ENCODE data around the gene EFNA5.

Gene EFNA5

GRCh38 chr5:107603349-107603748 is 67.4 kb downstream of the EFNA5 start:
- DNase-seq (ENCODE audit: low read depth, low spot score) = no peak

GRCh38 chr5:107602896-107603295 is 67.8 kb downstream of the EFNA5 start:
- no peak for DNase-seq (ENCODE audit: low read depth, low spot score)

GRCh38 chr5:107601076-107601475 is 69.7 kb downstream of the EFNA5 start:
- DNase-seq (ENCODE audit: low read depth, low spot score) = no peak

- DNase-seq (ENCODE audit: low read depth, low spot score) = no peak
These were observed 71.8 kb downstream of the EFNA5 start for GRCh38 chr5:107598958-107599357.

GRCh38 chr5:107597803-107598202 is 72.9 kb downstream of the EFNA5 start:
- DNase-seq (ENCODE audit: low read depth, low spot score) = no peak

- DNase-seq (ENCODE audit: low read depth, low spot score) = no peak
These were observed 73.5 kb downstream of the EFNA5 start for GRCh38 chr5:107597247-107597646.

GRCh38 chr5:107594253-107595045 is 76.3 kb downstream of the EFNA5 start:
- DNase-seq (ENCODE audit: low read depth, low spot score) = no peak

- DNase-seq (ENCODE audit: low read depth, low spot score) = no peak
These were observed 77.7 kb downstream of the EFNA5 start for GRCh38 chr5:107593009-107593408.

- no peak for DNase-seq (ENCODE audit: low read depth, low spot score)
These were observed 78.2 kb downstream of the EFNA5 start for GRCh38 chr5:107592515-107592914.

GRCh38 chr5:107590686-107591085 is 80.1 kb downstream of the EFNA5 start:
- DNase-seq (ENCODE audit: low read depth, low spot score) = no peak

GRCh38 chr5:107589520-107590193 is 81.1 kb downstream of the EFNA5 start:
- no peak for DNase-seq (ENCODE audit: low read depth, low spot score)

- DNase-seq (ENCODE audit: low read depth, low spot score) = no peak
These were observed 88.1 kb downstream of the EFNA5 start for GRCh38 chr5:107582625-107583024.

- no peak for DNase-seq (ENCODE audit: low read depth, low spot score)
These were observed 89.6 kb downstream of the EFNA5 start for GRCh38 chr5:107580889-107581820.

GRCh38 chr5:107578051-107578635 is 92.6 kb downstream of the EFNA5 start:
- DNase-seq (ENCODE audit: low read depth, low spot score) = no peak

GRCh38 chr5:107577394-107577950 is 93.3 kb downstream of the EFNA5 start:
- DNase-seq (ENCODE audit: low read depth, low spot score) = no peak

GRCh38 chr5:107576736-107577393 is 93.9 kb downstream of the EFNA5 start:
- DNase-seq (ENCODE audit: low read depth, low spot score) = no peak

- no peak for DNase-seq (ENCODE audit: low read depth, low spot score)
These were observed 94.6 kb downstream of the EFNA5 start for GRCh38 chr5:107576155-107576554.

- DNase-seq (ENCODE audit: low read depth, low spot score) = no peak
These were observed 96.5 kb downstream of the EFNA5 start for GRCh38 chr5:107574287-107574686.

GRCh38 chr5:107572715-107573368 is 97.9 kb downstream of the EFNA5 start:
- DNase-seq (ENCODE audit: low read depth, low spot score) = no peak

All from activated CD4-positive, CD25-positive, alpha-beta regulatory T cell treated with anti-CD3 and anti-CD28 coated beads, Interleukin-2, amount 50 U/mL, for 16 hours (primary cell).